HG03045 (cell line): ENCODE results near the gene LIMS1.
A peak's percentile ranks its signal among the peaks of the same experiment; 100 is the strongest.
"Not testable (repeated sequence)": the region's sequence is repeated elsewhere in the genome, so short reads cannot be mapped to it uniquely, and the experiment has no call there.

Experiments
- ATAC-seq: cut with Tn5 transposase; IDR thresholded peaks from one replicate; pipeline ENCODE4 v1.9.1; 2021; ENCODE audit warnings: mild to moderate bottlenecking, moderate library complexity; ENCODE audit not compliant: unreplicated experiment

LIMS1 gene

GRCh38 chr2:108585436-108585835 lies 51.2 kb downstream of the LIMS1 start:
- no peak for ATAC-seq

- ATAC-seq = no peak
These were observed 51.8 kb downstream of the LIMS1 start for GRCh38 chr2:108586116-108586515.

GRCh38 chr2:108586631-108587030 lies 52.4 kb downstream of the LIMS1 start:
- ATAC-seq = no peak

GRCh38 chr2:108587621-108588020 lies 53.4 kb downstream of the LIMS1 start:
- no peak for ATAC-seq

- no peak for ATAC-seq
These were observed 53.9 kb downstream of the LIMS1 start for GRCh38 chr2:108588070-108588668.

GRCh38 chr2:108589372-108589771 lies 55.1 kb downstream of the LIMS1 start:
- ATAC-seq = no peak

- ATAC-seq = no peak
These were observed 55.5 kb downstream of the LIMS1 start for GRCh38 chr2:108589781-108590180.

GRCh38 chr2:108591163-108591562 lies 56.9 kb downstream of the LIMS1 start:
- ATAC-seq = peak; percentile 38

- no peak for ATAC-seq
These were observed 59.4 kb downstream of the LIMS1 start for GRCh38 chr2:108593547-108594098.

GRCh38 chr2:108594132-108594981 lies 60.1 kb downstream of the LIMS1 start:
- ATAC-seq = peak; percentile 92

GRCh38 chr2:108594982-108595464 lies 60.8 kb downstream of the LIMS1 start:
- peak; percentile 54 for ATAC-seq

GRCh38 chr2:108595771-108596170 lies 61.5 kb downstream of the LIMS1 start:
- not testable (repeated sequence) for ATAC-seq

GRCh38 chr2:108597105-108597744 lies 63.0 kb downstream of the LIMS1 start:
- ATAC-seq = not testable (repeated sequence)

- ATAC-seq = not testable (repeated sequence)
These were observed 66.9 kb downstream of the LIMS1 start for GRCh38 chr2:108601199-108601598.

GRCh38 chr2:108602422-108602821 lies 68.2 kb downstream of the LIMS1 start:
- ATAC-seq = no peak

GRCh38 chr2:108604196-108604595 lies 69.9 kb downstream of the LIMS1 start:
- ATAC-seq = no peak

- ATAC-seq = peak; percentile 73
These were observed 71.7 kb downstream of the LIMS1 start for GRCh38 chr2:108605947-108606346.

GRCh38 chr2:108607706-108608301 lies 73.5 kb downstream of the LIMS1 start:
- ATAC-seq = no peak

- no peak for ATAC-seq
These were observed 76.8 kb downstream of the LIMS1 start for GRCh38 chr2:108611021-108611420.

GRCh38 chr2:108612153-108612513 lies 77.9 kb downstream of the LIMS1 start:
- ATAC-seq = peak; percentile 72
